Endodermal cell (in vitro differentiated cells): ENCODE measurements around the gene MICAL1. TPM values are rescaled to one million over a fixed set of nuclear protein-coding genes. Genes with fewer than 3 reads are reported as not detected.

Experiments used
- DNase-seq: peaks from one replicate; pipeline ENCODE4 v3.0.0-alpha.2; 2017
- H3K27ac ChIP-seq: 2 replicates; pipeline ENCODE4 v1.5.1; 2013; ENCODE audit warnings: mild to moderate bottlenecking, low read depth, low read length, moderate library complexity
- H3K27me3 ChIP-seq: 2 replicates; pipeline ENCODE4 v1.6.1; 2013; ENCODE audit warnings: mild to moderate bottlenecking, low read length, moderate library complexity; ENCODE audit not compliant: insufficient read depth, control insufficient read depth, poor library complexity, severe bottlenecking
- H3K36me3 ChIP-seq: 2 replicates; pipeline ENCODE4 v1.7.0; 2013; ENCODE audit warnings: mild to moderate bottlenecking, low read length, moderate library complexity; ENCODE audit not compliant: control insufficient read depth, insufficient read depth
- H3K4me1 ChIP-seq: one replicate; pipeline ENCODE4 v1.7.0; 2013; ENCODE audit warnings: low read length; ENCODE audit not compliant: control insufficient read depth, insufficient read depth
- H3K4me3 ChIP-seq: 2 replicates; pipeline ENCODE4 v1.5.1; 2013; ENCODE audit warnings: mild to moderate bottlenecking, low read length, moderate library complexity
- H3K9ac ChIP-seq: 2 replicates; pipeline ENCODE4 v1.6.1; 2013; ENCODE audit warnings: mild to moderate bottlenecking, low read length, moderate library complexity; ENCODE audit not compliant: poor library complexity, severe bottlenecking; ENCODE audit errors: extremely low read depth
- H3K9me3 ChIP-seq: 2 replicates; pipeline ENCODE4 v1.6.1; 2013; ENCODE audit warnings: mild to moderate bottlenecking, low read length, moderate library complexity; ENCODE audit not compliant: control insufficient read depth
- H3K27ac Mint-ChIP-seq: 2 replicates; pipeline ENCODE4 v1.8.0; 2020; ENCODE audit warnings: mixed read lengths
- H3K27me3 Mint-ChIP-seq: 2 replicates; pipeline ENCODE4 v1.8.0; 2021; ENCODE audit warnings: mild to moderate bottlenecking, mixed read lengths; ENCODE audit not compliant: insufficient read depth
- H3K36me3 Mint-ChIP-seq: 2 replicates; pipeline ENCODE4 v1.8.0; 2020; ENCODE audit warnings: low read depth, mixed read lengths
- H3K4me1 Mint-ChIP-seq: 2 replicates; pipeline ENCODE4 v1.8.0; 2020; ENCODE audit warnings: mixed read lengths
- H3K4me3 Mint-ChIP-seq: 2 replicates; pipeline ENCODE4 v1.8.0; 2020; ENCODE audit warnings: mild to moderate bottlenecking, moderate library complexity, mixed read lengths
- H3K9me3 Mint-ChIP-seq: 2 replicates; pipeline ENCODE4 v1.8.0; 2020; ENCODE audit warnings: mild to moderate bottlenecking, mixed read lengths
- CTCF ChIP-seq: fragments of 200-600 bp; sonication (generic); conservative IDR thresholded peaks from 2 replicates; pipeline ENCODE4 v1.5.0; 2021; ENCODE audit warnings: antibody characterized with exemption, mild to moderate bottlenecking
- WGBS, 2 experiments: methylation state at CpG; one replicate each; pipeline versions ENCODE4 v1.1.5 to v1.1.7; 2013; ENCODE audit warnings: missing lambda C conversion rate in 2 of 2, mixed read lengths in 1 of 2; ENCODE audit not compliant: insufficient coverage in 1 of 2, insufficient read length in 1 of 2; 5-methylcytosine and 5-hydroxymethylcytosine counted together
- total RNA-seq, 2 donors: library from RNA; stranded (reverse); fragmentation: NEBNext Ultra II Directional in 1 of 2; extraction: Animal tissue kit (Norgen Biotek cat#: 25700) in 1 of 2; gene quantifications; 2 replicates in 1 of 2; 3 replicates in 1 of 2; pipeline ENCODE4 v1.2.1, GENCODE V29; 2021

Gene MICAL1
- total RNA-seq, 2 donors from 2014 or later, result 10.4 to 22.8 TPM

DNA sequence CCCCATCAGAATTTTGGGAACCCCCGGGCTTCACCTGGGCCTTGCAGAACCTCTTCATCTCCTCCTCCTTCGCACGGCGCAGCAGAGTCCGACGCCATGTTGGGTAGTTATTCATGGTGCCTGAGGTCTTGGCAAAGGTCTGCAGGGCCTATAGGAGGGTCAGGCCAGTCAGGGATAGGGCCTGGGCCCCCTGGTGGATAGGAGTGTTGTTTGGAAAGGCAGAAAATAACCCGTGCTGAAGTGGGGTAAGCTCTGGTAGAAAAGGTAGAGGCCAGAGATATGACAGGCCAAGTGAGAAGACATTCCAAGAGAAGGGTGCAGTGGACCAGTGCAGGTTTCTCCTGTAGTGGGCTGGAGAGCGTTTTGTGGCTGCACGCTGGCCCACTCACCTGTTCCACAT is 10.2 kb downstream of the MICAL1 start:
- Histone ChIP-seq H3K9ac (no peak overlapping the region), H3K9me3 (no peaks in the 10 kb centered on the region), H3K27ac (no peak overlapping the region), H3K36me3 (peaks cover 33% of the 10 kb centered on the region), H3K27me3 (no peaks in the 10 kb centered on the region), H3K4me1 (peaks cover 8% of the 10 kb centered on the region), H3K4me3 (no peak overlapping the region)
- H3K4me3 Mint-ChIP-seq, result no peak overlapping the region
- H3K4me1 Mint-ChIP-seq, result no peaks in the 10 kb centered on the region
- no peak overlapping the region for H3K27ac Mint-ChIP-seq
- peak; percentile 63 for DNase-seq
- peak; percentile 67 for TF ChIP-seq CTCF
- 92% methylated on average over 6 to 9 of the region's 9 CpGs for WGBS, 2 experiments
- no peaks in the 10 kb centered on the region for H3K9me3 Mint-ChIP-seq
- no peaks in the 10 kb centered on the region for H3K27me3 Mint-ChIP-seq
- H3K36me3 Mint-ChIP-seq, result peaks cover 23% of the 10 kb centered on the region

- Histone ChIP-seq H3K4me1 (peaks cover 8% of the 10 kb centered on the region), H3K36me3 (peaks cover 33% of the 10 kb centered on the region), H3K27ac (no peak overlapping the region), H3K27me3 (no peaks in the 10 kb centered on the region), H3K4me3 (no peak overlapping the region), H3K9ac (no peak overlapping the region), H3K9me3 (no peaks in the 10 kb centered on the region)
- Mint-ChIP-seq H3K36me3 (peaks cover 23% of the 10 kb centered on the region), H3K4me3 (no peak overlapping the region), H3K9me3 (no peaks in the 10 kb centered on the region), H3K4me1 (peaks cover 4% of the 10 kb centered on the region), H3K27me3 (peaks cover 7% of the 10 kb centered on the region), H3K27ac (no peak overlapping the region)
- no peak for DNase-seq
- TF ChIP-seq CTCF, result no peak
- 87 to 96% methylated on average over 3 to 10 of the region's 10 CpGs for WGBS, 2 experiments
These were observed 12.1 kb downstream of the MICAL1 start for GRCh38 chr6:109443425-109443950.

DNA sequence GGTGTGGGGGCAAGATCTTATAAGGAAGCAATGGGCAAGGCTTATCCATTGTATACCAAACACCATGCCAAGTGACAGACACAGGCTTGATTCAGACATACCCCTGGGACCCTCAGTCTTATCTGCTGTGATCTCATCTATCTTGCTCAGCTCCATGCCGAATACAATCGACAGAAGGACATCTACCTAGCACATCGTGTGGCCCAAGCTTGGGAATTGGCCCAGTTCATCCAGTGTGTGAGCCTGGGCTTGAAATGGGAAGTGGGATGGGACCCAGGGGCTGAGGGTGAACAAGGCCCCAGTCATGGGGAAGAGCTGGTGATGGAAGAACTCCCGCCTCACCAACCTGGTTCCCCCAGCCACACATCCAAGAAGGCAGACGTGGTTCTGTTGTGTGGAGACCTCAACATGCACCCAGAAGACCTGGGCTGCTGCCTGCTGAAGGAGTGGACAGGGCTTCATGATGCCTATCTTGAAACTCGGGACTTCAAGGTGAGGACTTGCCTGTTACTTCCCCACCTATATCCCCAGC is 13.1 kb downstream of the MICAL1 start:
- H3K27me3 Mint-ChIP-seq, result peaks cover 7% of the 10 kb centered on the region
- WGBS, 2 experiments, result 93 to 100% methylated on average over 5 to 6 of the region's 6 CpGs

More for the DNA sequence above, 13.1 kb downstream of the MICAL1 start:
- no peak overlapping the region for H3K27ac ChIP-seq
- peaks cover 8% of the 10 kb centered on the region for H3K4me1 ChIP-seq
- Mint-ChIP-seq H3K4me1 (peaks cover 4% of the 10 kb centered on the region), H3K36me3 (peaks cover 23% of the 10 kb centered on the region), H3K27ac (no peak overlapping the region), H3K9me3 (no peaks in the 10 kb centered on the region), H3K4me3 (peak overlapping the region; percentile 90)
- TF ChIP-seq CTCF, result no peak
- no peaks in the 10 kb centered on the region for H3K9me3 ChIP-seq
- DNase-seq, result no peak
- peaks cover 33% of the 10 kb centered on the region for H3K36me3 ChIP-seq
- no peak overlapping the region for H3K4me3 ChIP-seq
- H3K9ac ChIP-seq, result no peak overlapping the region
- H3K27me3 ChIP-seq, result no peaks in the 10 kb centered on the region
